Gastrocnemius medialis (tissue), 4 donors: Measurements from ENCODE around the gene OMD. TPM values are rescaled to one million over a fixed set of nuclear protein-coding genes. Genes with fewer than 3 reads are reported as not detected.

ENCODE experiments used
- ATAC-seq, 2 donors: fragments of 150-250 bp; one replicate each; pipeline ENCODE4 v1.9.1; 2016
- DNase-seq, 2 donors: peaks; one replicate each; pipeline ENCODE4 v3.0.0-alpha.2; 2019
- H3K27ac ChIP-seq, 4 donors: fragments of 200-600 bp; sonication (generic); 1 replicate in 1 of 4; 2 replicates in 3 of 4; pipeline ENCODE4 v1.5.1; 2016 to 2018; ENCODE audit warnings: mild to moderate bottlenecking in 2 of 4, moderate library complexity in 1 of 4
- H3K27me3 ChIP-seq, 3 donors: fragments of 200-600 bp; sonication (generic) in 2 of 3; 1 replicate in 1 of 3; 2 replicates in 2 of 3; pipeline versions ENCODE4 v1.5.1 to v1.6.0; 2016 to 2019; ENCODE audit warnings: mild to moderate bottlenecking in 1 of 3, moderate library complexity in 1 of 3
- H3K36me3 ChIP-seq, 2 donors: fragments of 200-600 bp; sonication (generic) in 1 of 2; one replicate each; pipeline ENCODE4 v1.5.1; 2017 to 2018
- H3K4me1 ChIP-seq, 2 donors: fragments of 200-600 bp; sonication (generic) in 1 of 2; one replicate each; pipeline ENCODE4 v1.5.1; 2016 to 2017; ENCODE audit warnings: mild to moderate bottlenecking in 2 of 2
- H3K4me3 ChIP-seq, 4 donors: fragments of 200-600 bp; sonication (generic) in 3 of 4; 1 replicate in 1 of 4; 2 replicates in 3 of 4; pipeline ENCODE4 v1.5.1; 2016 to 2019; ENCODE audit warnings: mild to moderate bottlenecking in 2 of 4
- H3K9me3 ChIP-seq, 3 donors: fragments of 200-600 bp; sonication (generic) in 2 of 3; 1 replicate in 1 of 3; 2 replicates in 2 of 3; pipeline ENCODE4 v1.5.1; 2016 to 2019
- CTCF ChIP-seq, 5 experiments: fragments of 450-650 bp in 3 of 5; fragments of 200-600 bp in 2 of 5; sonication (generic) in 2 of 5; IDR thresholded peaks in 4 of 5; conservative IDR thresholded peaks in 1 of 5; 1 replicate in 4 of 5; 2 replicates in 1 of 5; pipeline ENCODE4 v1.5.1; 2016 to 2019; ENCODE audit warnings: antibody characterized with exemption in 5 of 5, mild to moderate bottlenecking in 3 of 5, moderate library complexity in 3 of 5
- POLR2A ChIP-seq, 2 donors: fragments of 450-650 bp; IDR thresholded peaks; one replicate each; pipeline ENCODE4 v1.6.1; 2017; ENCODE audit warnings: antibody characterized with exemption in 2 of 2, mild to moderate bottlenecking in 2 of 2, moderate library complexity in 2 of 2
- in situ Hi-C, 4 donors: fragments of 200-750 bp; cut with MboI; loops; one replicate each; pipeline versions ENCODE4 v1.15.0 to v1.8.0; 2017; ENCODE audit warnings: low sequenced_read_pairs in 4 of 4
- intact Hi-C: fragments of 100-400 bp; cut with DNase I; formaldehyde crosslinking; loops from one replicate; pipeline ENCODE4 v1.15.1; 2023; ENCODE audit warnings: low total_unique reads
- total RNA-seq, 4 donors: library from RNA; depleted of rRNA; stranded (reverse); fragments of >200 nt; gene quantifications; one replicate each; pipeline versions ENCODE4 v1.1.0 to v1.2.3, GENCODE V29; 2016

The OMD gene
- total RNA-seq, 4 donors from 2014 or later, result 1.2 to 4.0 (median 1.9) TPM

GRCh38 chr9:92377876-92378275 lies 46.4 kb downstream of the OMD start:
- ATAC-seq, result no peak
- DNase-seq, result no peak
- no peak overlapping the region for H3K4me3 ChIP-seq

GRCh38 chr9:92373167-92373566 lies 51.1 kb downstream of the OMD start:
- Histone ChIP-seq H3K9me3 (peaks cover 0 to 9% (median 0%) of the 10 kb centered on the region in 3 donors), H3K27ac (no peak overlapping the region), H3K4me1 (no peaks in the 10 kb centered on the region), H3K36me3 (no peaks in the 10 kb centered on the region), H3K4me3 (no peak overlapping the region), H3K27me3 (no peaks in the 10 kb centered on the region)
- in situ Hi-C loops (no loop called here), intact Hi-C loops (no loop called here)
- no peak for TF ChIP-seq POLR2A (IDR thresholded peaks at IDR 0.05)
- TF ChIP-seq CTCF (IDR thresholded peaks at IDR 0.05 in 4 of 5, conservative IDR thresholded peaks at IDR 0.05 in 1 of 5), result no peak
- DNase-seq, result no peak
- ATAC-seq, result no peak

More at GRCh38 chr9:92377876-92378275, 46.4 kb downstream of the OMD start:
- Histone ChIP-seq H3K4me1 (no peaks in the 10 kb centered on the region), H3K9me3 (peaks cover 0 to 6% (median 0%) of the 10 kb centered on the region in 3 donors), H3K27ac (no peak overlapping the region), H3K36me3 (no peaks in the 10 kb centered on the region), H3K27me3 (no peaks in the 10 kb centered on the region)
- in situ Hi-C loops (no loop called here), intact Hi-C loops (no loop called here)
- TF ChIP-seq POLR2A (IDR thresholded peaks at IDR 0.05), result no peak
- TF ChIP-seq CTCF (IDR thresholded peaks at IDR 0.05 in 4 of 5, conservative IDR thresholded peaks at IDR 0.05 in 1 of 5), result no peak

GRCh38 chr9:92369075-92369474 lies 55.2 kb downstream of the OMD start:
- intact Hi-C loops, result no loop called here
- Histone ChIP-seq H3K4me1 (no peaks in the 10 kb centered on the region), H3K4me3 (no peak overlapping the region), H3K9me3 (peaks cover 0 to 9% (median 0%) of the 10 kb centered on the region in 3 donors), H3K36me3 (no peaks in the 10 kb centered on the region), H3K27ac (no peak overlapping the region), H3K27me3 (no peaks in the 10 kb centered on the region)
- in situ Hi-C loops, result no loop called here
- DNase-seq (no peak), ATAC-seq (no peak)
- no peak for TF ChIP-seq POLR2A (IDR thresholded peaks at IDR 0.05)
- no peak for TF ChIP-seq CTCF (IDR thresholded peaks at IDR 0.05 in 4 of 5, conservative IDR thresholded peaks at IDR 0.05 in 1 of 5)

Other genes with a start within 250 kb of the OMD start
- 100 to 1,000 TPM in 2 of 4 donors, 10 to 100 TPM in 2; 87.0 to 111 (median 100) TPM for gene IARS1, start 130.8 kb downstream of the OMD start, total RNA-seq
- 10 to 100 TPM; 11.5 to 20.2 (median 14.0) TPM for gene NOL8, start 99.1 kb downstream of the OMD start, total RNA-seq
- 10 to 100 TPM in 1 of 4 donors, 1 to 10 TPM in 3; 1.8 to 11.5 (median 8.7) TPM for gene CENPP, start 98.5 kb downstream of the OMD start, total RNA-seq
- 1 to 10 TPM in 3 of 4 donors, not detected in 1; 1.1 to 3.1 (median 1.7) TPM for gene OGN, start 19.9 kb downstream of the OMD start, total RNA-seq
- gene ASPN, start 58.0 kb upstream of the OMD start, total RNA-seq, result 1 to 10 TPM; 1.4 to 4.2 (median 3.1) TPM
- gene ECM2, start 111.5 kb upstream of the OMD start, total RNA-seq, result 1 to 10 TPM; 1.5 to 9.7 (median 3.9) TPM
- gene IPPK, start 245.7 kb upstream of the OMD start, total RNA-seq, result 10 to 100 TPM in 1 of 4 donors, 1 to 10 TPM in 3; 6.8 to 11.4 (median 7.5) TPM